Naive B cell (primary cell): ENCODE measurements around the gene MED22. TPM values are rescaled to one million over a fixed set of nuclear protein-coding genes. Genes with fewer than 3 reads are reported as not detected.

Experiments used
- ATAC-seq, 2 donors: fragments of 150-1000 bp; cut with Tn5 transposase; 2 replicates each; pipeline ENCODE4 v1.10.0; 2021; ENCODE audit warnings: low read depth in 2 of 2, mild to moderate bottlenecking in 2 of 2, moderate library complexity in 2 of 2
- DNase-seq: peaks from one replicate; pipeline ENCODE4 v3.0.0; 2022
- H3K27ac Mint-ChIP-seq, 6 donors: one replicate each; pipeline ENCODE4 v1.8.0; 2020 to 2022; ENCODE audit warnings: mild to moderate bottlenecking in 6 of 6, mixed read lengths in 6 of 6, moderate library complexity in 5 of 6, inconsistent platforms in 2 of 6
- H3K27me3 Mint-ChIP-seq, 3 donors: one replicate each; pipeline ENCODE4 v1.8.0; 2021 to 2022; ENCODE audit warnings: mixed read lengths in 3 of 3, mild to moderate bottlenecking in 1 of 3
- H3K36me3 Mint-ChIP-seq, 2 donors: one replicate each; pipeline ENCODE4 v1.8.0; 2020 to 2022; ENCODE audit warnings: mixed read lengths in 2 of 2, inconsistent platforms in 1 of 2, mild to moderate bottlenecking in 1 of 2
- H3K4me1 Mint-ChIP-seq, 3 donors: one replicate each; pipeline ENCODE4 v1.8.0; 2020 to 2022; ENCODE audit warnings: mixed read lengths in 3 of 3, inconsistent platforms in 1 of 3, mild to moderate bottlenecking in 1 of 3, moderate library complexity in 1 of 3
- H3K4me3 Mint-ChIP-seq, 8 donors: one replicate each; pipeline ENCODE4 v1.8.0; 2020 to 2022; ENCODE audit warnings: mild to moderate bottlenecking in 8 of 8, mixed read lengths in 8 of 8, moderate library complexity in 8 of 8, inconsistent platforms in 2 of 8
- H3K9me3 Mint-ChIP-seq, 7 donors: one replicate each; pipeline ENCODE4 v1.8.0; 2020 to 2022; ENCODE audit warnings: mixed read lengths in 7 of 7, mild to moderate bottlenecking in 5 of 7, inconsistent platforms in 2 of 7, moderate library complexity in 1 of 7
- polyA plus RNA-seq, 6 donors: library from polyadenylated mRNA; unstranded; fragments of 300-500 nt; fragmentation: Illumina TruSeq; gene quantifications; one replicate each; pipeline ENCODE4 v1.2.3, GENCODE V29; 2021; ENCODE audit warnings: low read depth in 6 of 6

MED22 gene
- polyA plus RNA-seq, 6 donors from 2014 or later, result 14.9 to 36.8 (median 20.2) TPM

- peak overlapping the region in 5 of 8 donors; percentile 37 to 71 (median 63) for H3K4me3 Mint-ChIP-seq
- DNase-seq, result no peak
- ATAC-seq, result no peak
Observed at GRCh38 chr9:133371261-133371711, 23.4 kb upstream of the MED22 start.

DNA sequence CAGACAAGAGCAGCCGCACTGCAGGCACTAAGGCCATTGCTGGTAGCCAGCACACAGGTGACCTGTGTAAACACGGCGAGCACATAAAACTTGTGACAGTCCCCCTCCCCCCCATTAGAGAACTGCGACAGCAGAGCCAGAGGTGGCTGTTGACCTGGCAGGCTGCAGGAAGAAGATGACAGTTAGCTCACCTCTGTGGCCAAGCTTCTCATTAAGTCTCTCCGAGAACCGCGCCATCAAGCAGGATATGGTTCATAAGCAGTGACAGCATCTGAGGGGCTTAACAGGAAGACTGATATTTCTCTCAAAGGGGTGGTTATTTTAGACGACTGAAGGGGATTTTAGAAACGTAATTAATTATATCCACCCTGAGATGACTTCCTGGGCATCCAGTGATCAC, 22.8 kb upstream of the MED22 start:
- DNase-seq, result no peak
- Mint-ChIP-seq H3K27me3 (no peaks in the 10 kb centered on the region), H3K36me3 (no peaks in the 10 kb centered on the region)

More at GRCh38 chr9:133371261-133371711, 23.4 kb upstream of the MED22 start:
- peaks cover 52 to 71% (median 69%) of the 10 kb centered on the region in 3 donors for H3K4me1 Mint-ChIP-seq
- H3K9me3 Mint-ChIP-seq, result no peaks in the 10 kb centered on the region
- H3K27me3 Mint-ChIP-seq, result no peaks in the 10 kb centered on the region
- no peaks in the 10 kb centered on the region for H3K36me3 Mint-ChIP-seq
- H3K27ac Mint-ChIP-seq, result peak overlapping the region in 5 of 6 donors; percentile 45 to 91 (median 83)

GRCh38 chr9:133369933-133370332, 22.0 kb upstream of the MED22 start:
- Mint-ChIP-seq H3K9me3 (no peaks in the 10 kb centered on the region), H3K36me3 (no peaks in the 10 kb centered on the region), H3K27me3 (no peaks in the 10 kb centered on the region), H3K4me1 (peaks cover 48 to 67% (median 66%) of the 10 kb centered on the region in 3 donors), H3K27ac (peak overlapping the region in 2 of 6 donors; percentile 36 to 39), H3K4me3 (peak overlapping the region in 2 of 8 donors; percentile 22 to 62)
- no peak for DNase-seq
- ATAC-seq, result no peak

More for the DNA sequence above, 22.8 kb upstream of the MED22 start:
- peak overlapping the region in 7 of 8 donors; percentile 27 to 71 (median 62) for H3K4me3 Mint-ChIP-seq
- H3K4me1 Mint-ChIP-seq, result peaks cover 52 to 71% (median 69%) of the 10 kb centered on the region in 3 donors
- peak overlapping the region; percentile 11 to 91 (median 78) for H3K27ac Mint-ChIP-seq
- peak; percentile 29 to 36 for ATAC-seq
- H3K9me3 Mint-ChIP-seq, result no peaks in the 10 kb centered on the region

- ATAC-seq (no peak), DNase-seq (no peak)
- peak overlapping the region in 3 of 6 donors; percentile 9 to 39 (median 36) for H3K27ac Mint-ChIP-seq
- no peaks in the 10 kb centered on the region for H3K27me3 Mint-ChIP-seq
- peak overlapping the region in 2 of 8 donors; percentile 29 to 75 for H3K4me3 Mint-ChIP-seq
- no peaks in the 10 kb centered on the region for H3K9me3 Mint-ChIP-seq
- no peaks in the 10 kb centered on the region for H3K36me3 Mint-ChIP-seq
- peaks cover 43 to 62% (median 62%) of the 10 kb centered on the region in 3 donors for H3K4me1 Mint-ChIP-seq
Observed at GRCh38 chr9:133369422-133369821, 21.5 kb upstream of the MED22 start.

DNA sequence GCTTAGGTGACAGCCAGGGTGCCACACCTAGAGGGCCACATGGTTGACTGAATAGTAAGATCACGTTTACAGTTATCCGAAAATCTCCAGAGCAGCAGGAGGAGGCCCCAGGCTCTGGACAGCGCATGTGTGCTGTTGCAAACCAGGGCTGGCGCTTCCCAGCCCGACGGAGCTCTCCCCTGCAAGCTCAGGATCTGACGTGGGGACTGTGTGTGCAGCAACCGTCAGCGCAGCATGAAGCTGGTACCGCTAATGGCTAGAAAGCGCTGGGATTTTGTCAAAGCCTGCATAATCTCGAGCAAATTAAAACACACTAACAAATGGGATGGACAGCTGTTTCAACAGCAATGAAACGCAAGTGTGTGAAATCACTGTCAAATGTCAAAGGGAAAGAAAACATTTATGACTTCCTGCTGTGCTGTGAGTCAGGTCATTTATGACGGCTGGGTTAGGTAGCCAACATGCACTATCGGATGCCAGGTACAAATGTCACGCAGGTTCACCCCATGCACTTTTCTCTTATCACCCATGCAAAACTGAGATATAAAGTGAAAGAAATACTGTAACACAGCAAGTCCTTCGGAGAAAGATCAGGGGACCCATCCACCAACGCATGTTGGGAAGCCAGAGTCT, 20.4 kb upstream of the MED22 start:
- Mint-ChIP-seq H3K4me1 (peaks cover 43 to 53% (median 52%) of the 10 kb centered on the region in 3 donors), H3K27ac (no peak overlapping the region), H3K36me3 (peaks cover 0 to 7% of the 10 kb centered on the region in 2 donors), H3K9me3 (no peaks in the 10 kb centered on the region), H3K27me3 (no peaks in the 10 kb centered on the region), H3K4me3 (peak overlapping the region in 1 of 8 donors; percentile 69)
- ATAC-seq (no peak), DNase-seq (no peak)

DNA sequence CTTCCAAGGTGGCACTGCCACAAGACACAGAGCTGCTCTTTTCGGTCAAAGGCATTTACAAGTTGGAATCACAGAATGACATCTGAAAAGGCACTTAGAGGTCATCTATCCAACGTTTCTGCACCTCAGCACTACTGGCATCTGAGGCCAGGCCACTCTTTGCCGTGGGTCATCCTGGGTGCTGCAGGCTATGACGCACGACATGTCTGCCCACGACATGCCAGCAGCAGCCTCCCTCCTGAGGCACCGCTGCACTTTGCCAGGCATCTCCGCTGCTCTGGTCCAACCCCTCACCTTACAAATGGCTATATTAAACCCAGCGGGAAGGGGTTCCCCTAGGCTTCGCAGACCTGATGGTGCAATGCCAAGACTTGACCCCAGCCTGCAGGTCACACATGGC, 19.8 kb upstream of the MED22 start:
- no peak for DNase-seq
- Mint-ChIP-seq H3K9me3 (no peaks in the 10 kb centered on the region), H3K36me3 (peaks cover 0 to 9% of the 10 kb centered on the region in 2 donors), H3K27me3 (no peaks in the 10 kb centered on the region), H3K27ac (no peak overlapping the region), H3K4me1 (peaks cover 42 to 47% (median 46%) of the 10 kb centered on the region in 3 donors), H3K4me3 (no peak overlapping the region)
- no peak for ATAC-seq

DNA sequence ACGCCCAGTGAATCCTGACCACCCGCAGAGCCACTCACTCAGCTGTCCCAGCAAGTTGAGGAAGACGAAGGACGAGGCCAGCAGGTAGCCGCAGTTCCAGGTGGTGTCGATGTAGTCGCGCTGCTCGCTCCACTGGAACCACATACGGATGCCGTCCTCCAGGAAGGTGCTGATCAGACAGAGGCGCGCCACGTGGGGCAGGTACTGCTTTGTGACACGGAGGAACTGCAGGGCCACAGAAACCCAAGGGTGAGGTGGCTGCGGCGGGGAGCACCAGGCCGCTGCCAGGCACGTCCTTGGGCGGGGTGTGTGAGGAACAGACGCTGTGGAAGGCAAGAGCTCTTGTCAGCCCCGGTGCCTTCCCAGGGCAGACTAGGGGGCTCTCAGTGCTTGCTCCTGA, 19.3 kb upstream of the MED22 start:
- Mint-ChIP-seq H3K36me3 (peaks cover 0 to 9% of the 10 kb centered on the region in 2 donors), H3K4me3 (no peak overlapping the region), H3K27me3 (no peaks in the 10 kb centered on the region), H3K9me3 (no peaks in the 10 kb centered on the region), H3K4me1 (peaks cover 37 to 42% (median 41%) of the 10 kb centered on the region in 3 donors), H3K27ac (no peak overlapping the region)
- DNase-seq (no peak), ATAC-seq (no peak)

GRCh38 chr9:133366435-133366834, 18.5 kb upstream of the MED22 start:
- Mint-ChIP-seq H3K9me3 (no peaks in the 10 kb centered on the region), H3K27me3 (no peaks in the 10 kb centered on the region), H3K4me1 (peaks cover 31 to 34% (median 33%) of the 10 kb centered on the region in 3 donors), H3K4me3 (no peak overlapping the region), H3K27ac (peak overlapping the region in 1 of 6 donors; percentile 13), H3K36me3 (peaks cover 0 to 14% of the 10 kb centered on the region in 2 donors)
- ATAC-seq (no peak), DNase-seq (no peak)

DNA sequence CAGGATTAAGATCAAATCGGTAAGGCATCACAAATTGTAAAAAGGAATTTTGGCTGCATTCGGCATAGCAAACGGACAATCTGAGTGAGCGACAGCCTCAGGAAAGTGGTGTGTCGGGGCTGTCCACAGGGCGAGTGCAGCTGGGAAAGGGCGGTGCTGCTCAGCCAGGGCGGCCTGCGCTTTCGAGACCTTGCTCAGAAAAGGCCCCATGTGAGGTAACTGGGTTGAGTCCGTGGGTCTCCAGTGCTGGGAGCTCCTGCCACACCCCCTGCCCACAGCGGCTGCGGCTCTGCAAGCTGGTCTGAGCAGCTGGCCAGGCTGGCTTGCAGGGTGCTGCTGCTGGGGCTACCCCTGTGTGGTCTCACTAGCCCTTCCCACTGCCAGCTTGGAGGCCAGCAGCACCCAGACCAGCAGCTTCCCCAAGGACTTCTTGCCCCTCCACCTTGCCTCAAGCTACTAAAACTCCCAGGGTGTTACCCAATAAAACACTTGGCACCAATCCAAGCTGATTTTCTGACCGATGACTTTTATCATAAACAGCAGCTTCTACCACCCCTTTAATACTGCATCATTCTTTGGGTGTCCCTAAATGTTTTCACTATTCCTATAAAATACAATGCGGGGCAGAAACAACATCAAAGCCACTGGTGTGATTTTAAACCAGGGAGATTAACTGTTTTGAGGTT, 14.6 kb upstream of the MED22 start:
- peak overlapping the region in 1 of 8 donors; percentile 56 for H3K4me3 Mint-ChIP-seq
- H3K27me3 Mint-ChIP-seq, result no peaks in the 10 kb centered on the region
- H3K9me3 Mint-ChIP-seq, result no peaks in the 10 kb centered on the region
- H3K4me1 Mint-ChIP-seq, result peaks cover 16 to 23% (median 21%) of the 10 kb centered on the region in 3 donors
- no peak for ATAC-seq
- peak overlapping the region in 2 of 6 donors; percentile 30 to 49 for H3K27ac Mint-ChIP-seq
- peaks cover 0 to 16% of the 10 kb centered on the region in 2 donors for H3K36me3 Mint-ChIP-seq
- no peak for DNase-seq

DNA sequence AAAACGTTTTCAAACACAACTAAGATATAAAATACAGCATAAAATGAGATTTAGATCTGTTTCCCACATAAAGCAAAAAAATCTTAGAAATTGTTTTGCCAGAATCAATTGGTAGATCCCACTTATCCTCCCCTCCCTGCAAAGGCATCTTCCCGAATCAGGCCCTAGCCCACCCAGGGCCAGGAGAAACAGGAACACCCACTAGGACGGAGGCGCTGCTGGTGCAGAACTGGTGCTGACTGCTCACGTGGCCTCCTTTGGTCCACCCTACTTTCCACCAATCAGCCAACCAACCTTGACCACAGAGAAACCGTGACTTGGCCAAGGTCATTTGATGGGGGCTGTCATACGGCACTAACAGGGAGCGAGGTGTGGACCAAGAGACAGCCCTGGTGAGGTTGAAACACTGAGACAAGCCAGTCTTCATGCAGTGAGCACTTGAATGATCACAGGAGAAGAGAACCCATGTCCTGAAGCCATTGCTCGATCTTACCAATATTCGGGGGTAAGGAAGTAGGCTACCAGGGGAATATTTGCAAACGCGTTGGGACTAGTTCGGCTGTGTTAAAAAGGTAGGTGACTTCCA, 13.7 kb upstream of the MED22 start:
- Mint-ChIP-seq H3K36me3 (peaks cover 0 to 16% of the 10 kb centered on the region in 2 donors), H3K27me3 (no peaks in the 10 kb centered on the region), H3K27ac (no peak overlapping the region), H3K4me3 (peak overlapping the region in 2 of 8 donors; percentile 22 to 56), H3K9me3 (no peaks in the 10 kb centered on the region), H3K4me1 (peaks cover 17 to 27% (median 23%) of the 10 kb centered on the region in 3 donors)
- no peak for ATAC-seq
- no peak for DNase-seq

- H3K4me1 Mint-ChIP-seq, result peaks cover 17 to 30% (median 23%) of the 10 kb centered on the region in 3 donors
- ATAC-seq (no peak), DNase-seq (no peak)
- H3K36me3 Mint-ChIP-seq, result peaks cover 0 to 16% of the 10 kb centered on the region in 2 donors
- peak overlapping the region in 3 of 8 donors; percentile 44 to 56 (median 56) for H3K4me3 Mint-ChIP-seq
- no peaks in the 10 kb centered on the region for H3K27me3 Mint-ChIP-seq
- H3K27ac Mint-ChIP-seq, result peak overlapping the region in 3 of 6 donors; percentile 70 to 88 (median 79)
- H3K9me3 Mint-ChIP-seq, result no peaks in the 10 kb centered on the region
Observed at GRCh38 chr9:133360400-133361393, 12.8 kb upstream of the MED22 start.

DNA sequence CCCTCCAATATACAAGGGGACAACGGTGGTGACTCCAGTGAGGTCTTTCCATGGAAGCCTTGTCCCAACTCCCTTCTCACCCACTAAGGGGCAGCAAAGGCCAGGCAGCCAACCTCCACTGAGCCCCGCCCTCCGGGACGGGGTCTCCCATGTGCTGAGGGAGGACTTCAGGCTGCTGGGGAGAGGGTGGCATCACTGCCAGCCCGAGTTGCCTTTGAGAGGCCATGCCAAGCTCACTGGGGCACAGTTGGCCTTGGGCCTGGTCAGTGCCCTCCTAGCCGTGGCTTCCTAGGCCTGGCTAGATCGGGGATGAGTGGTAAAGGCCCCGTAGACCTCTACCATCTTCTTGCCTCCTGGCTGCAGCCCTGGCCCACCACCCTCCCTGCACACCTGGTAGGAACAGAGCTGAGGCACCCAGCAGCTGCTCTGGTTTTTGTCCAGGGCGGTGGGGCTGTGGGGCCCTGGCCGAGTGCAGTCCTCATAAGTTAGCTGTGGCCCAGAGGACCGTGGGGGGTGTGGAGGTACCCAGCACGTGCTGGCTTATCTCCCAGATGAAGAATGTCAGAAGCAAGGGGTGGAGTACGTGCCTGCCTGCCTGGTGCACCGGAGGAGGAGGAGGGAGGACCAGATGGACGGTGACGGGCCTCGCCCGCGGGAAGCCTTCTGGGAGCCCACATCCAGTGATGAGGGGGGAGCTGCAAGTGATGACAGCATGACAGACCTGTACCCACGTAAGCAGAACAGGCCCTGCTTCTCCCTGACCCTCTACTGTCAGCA, 11.7 kb upstream of the MED22 start:
- Mint-ChIP-seq H3K27me3 (no peaks in the 10 kb centered on the region), H3K4me3 (peak overlapping the region in 2 of 8 donors; percentile 86 to 95), H3K9me3 (no peaks in the 10 kb centered on the region), H3K4me1 (peaks cover 17 to 40% (median 23%) of the 10 kb centered on the region in 3 donors), H3K27ac (peak overlapping the region in 2 of 6 donors; percentile 57 to 79), H3K36me3 (peaks cover 0 to 16% of the 10 kb centered on the region in 2 donors)
- DNase-seq, result no peak
- ATAC-seq, result no peak
